ENCODE measurements around the gene TCF19.

- TF ChIP-seq, protein P1, sequence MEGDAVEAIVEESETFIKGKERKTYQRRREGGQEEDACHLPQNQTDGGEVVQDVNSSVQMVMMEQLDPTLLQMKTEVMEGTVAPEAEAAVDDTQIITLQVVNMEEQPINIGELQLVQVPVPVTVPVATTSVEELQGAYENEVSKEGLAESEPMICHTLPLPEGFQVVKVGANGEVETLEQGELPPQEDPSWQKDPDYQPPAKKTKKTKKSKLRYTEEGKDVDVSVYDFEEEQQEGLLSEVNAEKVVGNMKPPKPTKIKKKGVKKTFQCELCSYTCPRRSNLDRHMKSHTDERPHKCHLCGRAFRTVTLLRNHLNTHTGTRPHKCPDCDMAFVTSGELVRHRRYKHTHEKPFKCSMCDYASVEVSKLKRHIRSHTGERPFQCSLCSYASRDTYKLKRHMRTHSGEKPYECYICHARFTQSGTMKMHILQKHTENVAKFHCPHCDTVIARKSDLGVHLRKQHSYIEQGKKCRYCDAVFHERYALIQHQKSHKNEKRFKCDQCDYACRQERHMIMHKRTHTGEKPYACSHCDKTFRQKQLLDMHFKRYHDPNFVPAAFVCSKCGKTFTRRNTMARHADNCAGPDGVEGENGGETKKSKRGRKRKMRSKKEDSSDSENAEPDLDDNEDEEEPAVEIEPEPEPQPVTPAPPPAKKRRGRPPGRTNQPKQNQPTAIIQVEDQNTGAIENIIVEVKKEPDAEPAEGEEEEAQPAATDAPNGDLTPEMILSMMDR (IDR thresholded peaks at IDR 0.05) = no peak
- TF ChIP-seq EP300 (IDR thresholded peaks at IDR 0.05) = no peak
- TF ChIP-seq MAZ (IDR thresholded peaks at IDR 0.05; ENCODE audit: borderline replicate concordance, low read depth, low read length) = no peak
- TF ChIP-seq MAX (IDR thresholded peaks at IDR 0.05) = no peak
- no peak for TF ChIP-seq SMC3 (IDR thresholded peaks at IDR 0.05)
- TF ChIP-seq CEBPB (IDR thresholded peaks at IDR 0.05) = no peak
- TF ChIP-seq CHD2 (IDR thresholded peaks at IDR 0.05; ENCODE audit: low read length, partially characterized antibody) = no peak
- TF ChIP-seq USF2 (IDR thresholded peaks at IDR 0.05) = no peak
- TF ChIP-seq, protein P2, sequence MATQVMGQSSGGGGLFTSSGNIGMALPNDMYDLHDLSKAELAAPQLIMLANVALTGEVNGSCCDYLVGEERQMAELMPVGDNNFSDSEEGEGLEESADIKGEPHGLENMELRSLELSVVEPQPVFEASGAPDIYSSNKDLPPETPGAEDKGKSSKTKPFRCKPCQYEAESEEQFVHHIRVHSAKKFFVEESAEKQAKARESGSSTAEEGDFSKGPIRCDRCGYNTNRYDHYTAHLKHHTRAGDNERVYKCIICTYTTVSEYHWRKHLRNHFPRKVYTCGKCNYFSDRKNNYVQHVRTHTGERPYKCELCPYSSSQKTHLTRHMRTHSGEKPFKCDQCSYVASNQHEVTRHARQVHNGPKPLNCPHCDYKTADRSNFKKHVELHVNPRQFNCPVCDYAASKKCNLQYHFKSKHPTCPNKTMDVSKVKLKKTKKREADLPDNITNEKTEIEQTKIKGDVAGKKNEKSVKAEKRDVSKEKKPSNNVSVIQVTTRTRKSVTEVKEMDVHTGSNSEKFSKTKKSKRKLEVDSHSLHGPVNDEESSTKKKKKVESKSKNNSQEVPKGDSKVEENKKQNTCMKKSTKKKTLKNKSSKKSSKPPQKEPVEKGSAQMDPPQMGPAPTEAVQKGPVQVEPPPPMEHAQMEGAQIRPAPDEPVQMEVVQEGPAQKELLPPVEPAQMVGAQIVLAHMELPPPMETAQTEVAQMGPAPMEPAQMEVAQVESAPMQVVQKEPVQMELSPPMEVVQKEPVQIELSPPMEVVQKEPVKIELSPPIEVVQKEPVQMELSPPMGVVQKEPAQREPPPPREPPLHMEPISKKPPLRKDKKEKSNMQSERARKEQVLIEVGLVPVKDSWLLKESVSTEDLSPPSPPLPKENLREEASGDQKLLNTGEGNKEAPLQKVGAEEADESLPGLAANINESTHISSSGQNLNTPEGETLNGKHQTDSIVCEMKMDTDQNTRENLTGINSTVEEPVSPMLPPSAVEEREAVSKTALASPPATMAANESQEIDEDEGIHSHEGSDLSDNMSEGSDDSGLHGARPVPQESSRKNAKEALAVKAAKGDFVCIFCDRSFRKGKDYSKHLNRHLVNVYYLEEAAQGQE (IDR thresholded peaks at IDR 0.05) = no peak
- no peak for TF ChIP-seq ZFP36 (IDR thresholded peaks at IDR 0.05; ENCODE audit: borderline replicate concordance, partially characterized antibody)
Measured at GRCh38 chr6:31193206-31193605, 34.8 kb downstream of the TCF19 start.

Data from A549 (cell line).